Stimulated activated effector memory CD8-positive, alpha-beta T cell treated with anti-CD3 and anti-CD28 coated beads, Interleukin-12 subunit alpha, Interleukin-12 subunit beta, amount 100 ng/mL, for 72 hours (primary cell): Measurements from ENCODE around the gene PKD2.
"Not testable (repeated sequence)": the region's sequence is repeated elsewhere in the genome, so short reads cannot be mapped to it uniquely, and the experiment has no call there.

ENCODE experiments used
- ATAC-seq: fragments of 150-1000 bp; cut with Tn5 transposase; 2 replicates; pipeline ENCODE4 v1.10.0; 2021
- DNase-seq, 2 donors: peaks; one replicate each; pipeline ENCODE4 v3.0.0; 2021 to 2022; ENCODE audit warnings: low spot score in 2 of 2
- H3K27ac Mint-ChIP-seq: one replicate; pipeline ENCODE4 v1.8.0; 2022; ENCODE audit warnings: mild to moderate bottlenecking, mixed read lengths
- H3K36me3 Mint-ChIP-seq: one replicate; pipeline ENCODE4 v1.8.0; 2022; ENCODE audit warnings: mild to moderate bottlenecking, mixed read lengths
- H3K4me1 Mint-ChIP-seq: one replicate; pipeline ENCODE4 v1.8.0; 2022; ENCODE audit warnings: mixed read lengths
- H3K4me3 Mint-ChIP-seq: one replicate; pipeline ENCODE4 v1.8.0; 2022; ENCODE audit warnings: mild to moderate bottlenecking, mixed read lengths
- H3K9me3 Mint-ChIP-seq: one replicate; pipeline ENCODE4 v1.8.0; 2022; ENCODE audit warnings: mixed read lengths

The PKD2 gene

DNA sequence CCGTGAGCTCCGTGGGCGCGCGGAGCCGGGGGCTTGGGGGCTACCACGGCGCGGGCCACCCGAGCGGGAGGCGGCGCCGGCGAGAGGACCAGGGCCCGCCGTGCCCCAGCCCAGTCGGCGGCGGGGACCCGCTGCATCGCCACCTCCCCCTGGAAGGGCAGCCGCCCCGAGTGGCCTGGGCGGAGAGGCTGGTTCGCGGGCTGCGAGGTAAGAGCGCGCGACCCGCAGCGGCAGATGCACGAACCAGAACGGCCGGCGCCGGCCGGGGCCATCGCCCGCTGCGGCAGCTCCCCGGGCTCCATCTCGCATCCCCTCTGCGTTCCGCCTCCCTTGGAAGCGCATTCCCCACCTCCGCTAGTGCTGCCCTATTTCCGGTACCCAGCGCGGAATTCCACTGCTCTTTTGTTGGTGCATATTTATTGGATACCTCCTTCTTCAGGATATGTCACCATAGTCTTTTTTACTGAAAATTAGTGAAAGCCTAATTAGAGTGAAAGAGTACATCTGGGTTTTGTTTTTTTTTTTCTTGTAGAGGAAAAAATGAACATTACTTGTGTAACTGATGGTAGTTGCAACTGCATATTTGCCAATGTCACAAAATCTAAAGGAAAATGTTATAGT lies 797 bp downstream of the PKD2 start:
- H3K9me3 Mint-ChIP-seq: no peaks in the 10 kb centered on the region
- H3K4me3 Mint-ChIP-seq: peak overlapping the region; percentile 83
- peak; percentile 51 for ATAC-seq
- H3K36me3 Mint-ChIP-seq: peaks cover 8% of the 10 kb centered on the region
- H3K4me1 Mint-ChIP-seq: peaks cover 32% of the 10 kb centered on the region
- DNase-seq: peak in 1 of 2 donors; percentile 7
- peak overlapping the region; percentile 58 for H3K27ac Mint-ChIP-seq

DNA sequence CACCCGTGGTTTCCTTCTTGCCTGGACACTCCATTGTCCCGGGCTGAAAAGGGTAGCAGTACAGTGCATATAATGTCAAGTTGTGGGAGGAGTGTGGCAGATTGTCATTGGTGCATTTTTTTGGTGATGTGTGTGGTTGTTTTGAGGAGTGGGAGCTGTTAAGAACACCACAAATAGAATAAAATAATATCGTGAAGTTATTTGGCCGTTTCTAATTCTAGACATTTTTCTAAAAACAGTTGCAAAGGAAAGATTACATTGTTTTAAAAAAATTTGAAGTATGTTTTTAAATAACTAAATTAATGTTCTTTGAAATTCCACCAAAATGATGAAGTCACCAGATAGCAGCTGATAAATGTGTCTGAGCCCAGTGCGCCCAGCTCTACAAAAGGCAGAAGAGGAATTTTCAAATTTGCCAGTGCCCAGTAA lies 1.3 kb downstream of the PKD2 start:
- DNase-seq (peak in 1 of 2 donors; percentile 46), ATAC-seq (no peak)
- Mint-ChIP-seq H3K9me3 (no peaks in the 10 kb centered on the region), H3K27ac (peak overlapping the region; percentile 58), H3K4me3 (peak overlapping the region; percentile 83), H3K36me3 (peaks cover 12% of the 10 kb centered on the region), H3K4me1 (peaks cover 37% of the 10 kb centered on the region)

DNA sequence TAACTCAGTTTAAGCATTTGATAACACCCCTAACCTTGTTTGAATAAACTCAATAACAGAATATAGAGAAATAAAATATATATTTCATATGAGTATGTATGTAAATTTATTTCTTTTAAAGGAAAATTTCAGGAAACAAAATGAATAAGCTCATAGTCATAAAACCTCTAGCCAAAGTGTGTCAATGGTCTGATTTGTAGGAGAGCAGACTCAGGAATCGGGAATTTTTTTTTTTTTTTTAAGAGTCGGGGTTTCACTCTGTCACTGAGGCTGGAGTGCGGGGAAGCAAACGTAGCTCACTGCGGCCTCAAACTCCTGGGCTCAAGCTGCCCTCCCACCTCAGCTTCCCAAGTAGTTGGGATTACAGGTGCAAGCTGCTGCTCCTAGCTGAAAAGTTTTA lies 2.4 kb downstream of the PKD2 start:
- ATAC-seq (no peak), DNase-seq (no peak)
- H3K27ac Mint-ChIP-seq: no peak overlapping the region
- peaks cover 41% of the 10 kb centered on the region for H3K4me1 Mint-ChIP-seq
- H3K4me3 Mint-ChIP-seq: no peak overlapping the region
- H3K36me3 Mint-ChIP-seq: peaks cover 17% of the 10 kb centered on the region
- H3K9me3 Mint-ChIP-seq: no peaks in the 10 kb centered on the region

DNA sequence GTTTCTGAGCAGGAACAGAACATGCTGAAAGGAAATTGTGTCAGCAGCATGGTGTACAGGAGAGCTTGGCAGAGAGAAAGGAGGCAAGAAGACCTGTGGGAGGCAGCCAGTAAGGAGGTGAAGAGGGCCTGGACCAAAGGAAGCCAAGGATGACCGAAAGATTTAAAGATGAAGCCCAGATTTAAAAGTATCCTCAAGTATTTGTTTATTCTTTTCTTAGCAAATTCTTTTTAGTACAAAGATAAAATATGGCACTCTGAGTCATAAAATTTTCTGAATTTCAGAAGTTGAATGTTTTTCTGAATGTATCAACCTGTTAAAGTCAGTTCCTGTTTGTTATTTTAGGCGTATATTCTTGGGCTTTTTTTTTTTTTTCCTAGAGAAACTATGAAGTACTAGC lies 3.5 kb downstream of the PKD2 start:
- peaks cover 41% of the 10 kb centered on the region for H3K4me1 Mint-ChIP-seq
- DNase-seq: no peak
- no peak overlapping the region for H3K4me3 Mint-ChIP-seq
- peaks cover 17% of the 10 kb centered on the region for H3K36me3 Mint-ChIP-seq
- ATAC-seq: no peak
- H3K27ac Mint-ChIP-seq: no peak overlapping the region
- H3K9me3 Mint-ChIP-seq: no peaks in the 10 kb centered on the region

DNA sequence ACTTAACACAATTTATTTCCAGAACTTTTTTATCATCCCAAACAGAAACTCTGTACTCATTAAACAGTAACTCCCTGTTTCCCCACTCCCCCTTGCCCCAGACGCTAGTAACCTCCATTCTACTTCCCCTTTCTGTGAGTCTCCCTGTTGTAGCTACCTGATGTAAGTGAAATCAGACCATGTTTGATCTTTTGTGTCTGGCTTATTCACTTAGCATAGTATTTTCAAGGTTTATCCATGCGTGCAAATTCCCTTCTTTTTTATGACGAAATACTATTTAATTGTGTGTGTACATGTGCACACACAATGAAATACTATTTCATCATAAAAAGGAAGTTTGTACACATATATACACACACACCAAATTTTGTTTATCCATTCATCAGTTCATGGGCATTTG lies 5.2 kb downstream of the PKD2 start:
- peaks cover 38% of the 10 kb centered on the region for H3K4me1 Mint-ChIP-seq
- no peak overlapping the region for H3K27ac Mint-ChIP-seq

DNA sequence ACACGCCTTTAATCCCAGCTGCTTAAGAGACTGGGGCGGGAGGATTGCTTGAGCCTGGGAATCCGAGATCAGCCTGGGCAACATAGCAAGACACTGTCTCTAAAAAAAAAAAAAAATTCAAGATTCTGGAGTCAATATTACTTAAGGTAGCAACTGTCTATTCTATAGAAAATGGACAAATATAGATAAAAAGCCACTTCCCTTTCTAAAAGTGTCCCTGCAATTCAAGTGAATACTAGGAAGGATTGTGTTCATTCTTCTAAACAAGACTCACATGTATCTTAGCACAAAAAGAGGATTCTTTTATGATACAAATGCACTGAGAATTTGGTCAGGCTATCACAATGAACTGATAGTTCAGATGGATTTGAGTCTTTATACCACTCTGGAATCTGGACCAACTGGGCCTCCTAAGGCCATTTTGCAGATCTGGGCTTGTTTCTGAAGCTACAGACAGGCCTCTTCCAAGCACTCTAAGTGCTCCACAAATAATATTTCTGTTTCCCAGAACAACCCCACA lies 7.0 kb downstream of the PKD2 start:
- Mint-ChIP-seq H3K4me3 (no peak overlapping the region), H3K9me3 (no peaks in the 10 kb centered on the region), H3K27ac (no peak overlapping the region), H3K36me3 (peaks cover 15% of the 10 kb centered on the region), H3K4me1 (peaks cover 31% of the 10 kb centered on the region)
- ATAC-seq: no peak
- peak in 1 of 2 donors; percentile 13 for DNase-seq

More for the DNA sequence above, 5.2 kb downstream of the PKD2 start:
- DNase-seq (no peak), ATAC-seq (no peak)
- Mint-ChIP-seq H3K36me3 (peaks cover 21% of the 10 kb centered on the region), H3K9me3 (no peaks in the 10 kb centered on the region), H3K4me3 (no peak overlapping the region)

DNA sequence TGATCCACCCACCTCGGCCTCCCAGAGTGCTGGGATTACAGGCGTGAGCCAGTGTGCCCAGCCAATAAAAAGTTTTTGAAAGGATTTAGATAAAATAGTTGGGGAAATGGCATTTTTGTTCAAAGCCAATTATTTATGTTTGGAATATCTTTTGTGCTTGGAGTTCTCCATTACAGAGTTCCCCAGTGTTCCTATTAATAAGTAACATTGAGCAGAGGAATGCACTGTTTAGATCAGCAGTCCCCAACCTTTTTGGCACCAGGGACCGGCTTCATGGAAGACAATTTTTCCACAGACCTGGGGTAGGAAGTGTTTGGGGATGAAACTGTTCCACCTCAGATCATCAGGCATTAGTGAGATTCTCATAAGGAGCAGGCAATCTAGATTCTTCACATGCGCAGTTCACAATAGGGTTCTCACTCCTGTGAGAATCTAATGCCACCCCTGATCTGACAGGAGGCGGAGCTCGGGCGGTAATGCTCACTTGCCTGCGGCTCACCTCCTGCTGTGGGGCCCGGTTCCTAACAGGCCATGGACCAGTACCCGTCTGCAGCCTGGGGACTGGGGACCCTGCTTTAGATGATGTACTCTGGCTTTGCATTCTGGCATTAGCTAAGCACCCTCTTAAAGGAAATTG lies 8.3 kb downstream of the PKD2 start:
- Mint-ChIP-seq H3K4me1 (peaks cover 28% of the 10 kb centered on the region), H3K36me3 (peaks cover 26% of the 10 kb centered on the region), H3K4me3 (no peak overlapping the region), H3K9me3 (no peaks in the 10 kb centered on the region), H3K27ac (no peak overlapping the region)
- ATAC-seq (no peak), DNase-seq (peak in 1 of 2 donors; percentile 37)

DNA sequence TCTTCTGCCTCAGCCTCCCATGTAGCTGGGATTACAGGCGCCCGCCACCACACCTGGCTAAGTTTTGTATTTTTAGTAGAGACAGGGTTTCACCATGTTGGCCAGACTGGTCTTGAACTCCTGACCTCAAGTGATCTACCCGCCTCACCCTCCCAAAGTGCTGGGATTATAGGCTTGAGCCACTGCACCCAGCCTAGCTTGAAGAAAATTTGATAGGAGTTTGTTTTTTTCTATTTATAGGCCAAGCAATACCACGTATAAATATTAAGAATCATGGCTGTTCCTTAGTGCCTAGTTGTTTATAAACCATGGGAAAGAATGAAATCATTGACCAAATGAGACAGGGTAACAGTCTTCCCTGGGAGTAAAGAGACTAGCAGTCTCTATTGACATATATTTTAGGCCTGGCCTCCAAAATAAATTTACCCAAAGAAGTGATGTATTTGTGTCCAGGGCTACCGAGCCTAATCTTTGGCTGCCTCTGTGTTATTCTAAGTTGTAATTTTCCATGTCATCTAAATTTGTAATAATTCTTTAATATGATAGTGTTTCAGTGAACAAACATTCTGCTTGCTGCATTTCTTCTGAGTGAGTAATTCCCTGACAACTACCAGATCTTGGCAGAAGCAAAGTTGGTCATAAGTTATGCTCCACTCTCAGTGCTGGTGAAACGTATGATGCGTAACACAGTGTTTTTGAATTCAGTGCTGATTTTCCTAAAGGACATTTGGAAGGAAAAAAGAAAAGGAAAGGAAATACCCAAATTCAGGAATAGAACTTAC lies 10.3 kb downstream of the PKD2 start:
- ATAC-seq (no peak), DNase-seq (peak in 1 of 2 donors; percentile 4)
- Mint-ChIP-seq H3K4me1 (peaks cover 21% of the 10 kb centered on the region), H3K36me3 (peaks cover 37% of the 10 kb centered on the region), H3K9me3 (no peaks in the 10 kb centered on the region), H3K4me3 (no peak overlapping the region), H3K27ac (no peak overlapping the region)

DNA sequence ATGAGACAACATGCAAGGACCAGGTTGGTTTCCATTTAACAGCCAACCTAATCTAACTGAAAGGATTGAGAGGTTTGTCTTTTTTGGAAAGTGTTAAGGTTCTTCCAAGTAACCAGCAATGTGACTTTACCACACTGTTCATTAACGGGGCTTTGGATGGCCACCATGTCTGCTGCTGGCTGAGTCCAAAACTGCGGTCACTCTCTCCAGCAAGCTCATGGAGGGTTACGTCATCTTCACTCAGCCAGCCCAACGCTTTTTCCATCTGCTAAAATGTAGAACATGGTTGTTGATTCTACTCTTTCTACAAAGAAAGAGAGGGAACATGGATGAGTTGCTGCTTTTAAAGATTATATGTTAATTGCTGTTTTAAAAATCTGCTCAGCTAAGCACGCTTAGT lies 11.0 kb downstream of the PKD2 start:
- Mint-ChIP-seq H3K4me3 (no peak overlapping the region), H3K4me1 (peaks cover 13% of the 10 kb centered on the region), H3K27ac (no peak overlapping the region), H3K36me3 (peaks cover 33% of the 10 kb centered on the region), H3K9me3 (no peaks in the 10 kb centered on the region)
- peak in 1 of 2 donors; percentile 10 for DNase-seq
- no peak for ATAC-seq

DNA sequence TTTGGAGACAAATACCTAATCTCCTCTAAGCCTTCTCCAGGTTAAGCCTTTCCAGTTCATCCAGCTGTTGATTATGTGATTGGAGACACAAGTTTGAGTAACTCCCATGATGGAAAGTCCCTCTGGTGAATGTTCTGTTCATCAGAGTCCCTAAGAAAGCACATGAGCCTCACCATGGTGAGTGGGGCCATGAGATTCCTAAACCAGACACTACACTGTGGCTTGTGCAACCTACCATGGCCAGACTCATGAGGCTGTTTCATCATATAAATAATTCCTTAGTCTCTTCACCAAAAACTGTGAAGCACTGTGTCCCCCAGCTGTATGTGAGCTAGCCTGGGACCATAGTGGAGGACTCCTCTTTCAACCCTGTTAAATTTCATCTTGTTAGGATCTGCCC lies 14.4 kb downstream of the PKD2 start:
- no peaks in the 10 kb centered on the region for H3K4me1 Mint-ChIP-seq
- H3K4me3 Mint-ChIP-seq: no peak overlapping the region
- peaks cover 22% of the 10 kb centered on the region for H3K36me3 Mint-ChIP-seq
- ATAC-seq (no peak), DNase-seq (peak in 1 of 2 donors; percentile 33)
- peaks cover 8% of the 10 kb centered on the region for H3K9me3 Mint-ChIP-seq
- H3K27ac Mint-ChIP-seq: no peak overlapping the region

DNA sequence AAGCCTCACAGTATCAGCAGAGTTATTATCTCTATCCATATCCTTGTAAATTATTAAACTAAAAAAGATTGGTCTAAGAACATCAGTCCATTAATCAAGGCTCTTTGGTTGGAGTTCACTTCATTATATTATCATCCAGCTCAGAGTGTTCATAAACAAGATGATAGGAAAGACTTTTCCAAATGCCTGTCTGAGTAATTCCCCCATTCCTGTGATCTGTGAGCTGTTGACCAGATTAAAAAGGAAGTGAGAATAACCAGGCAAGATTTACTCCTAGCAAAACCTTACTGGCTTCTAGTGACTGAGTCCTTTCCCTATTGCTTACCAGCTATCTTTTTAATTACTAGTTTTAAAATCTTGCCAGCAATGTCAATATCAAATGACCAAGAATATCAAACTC lies 14.9 kb downstream of the PKD2 start:
- no peak for ATAC-seq
- Mint-ChIP-seq H3K4me1 (peaks cover 2% of the 10 kb centered on the region), H3K27ac (no peak overlapping the region), H3K4me3 (no peak overlapping the region), H3K9me3 (peaks cover 8% of the 10 kb centered on the region), H3K36me3 (peaks cover 22% of the 10 kb centered on the region)
- no peak for DNase-seq

DNA sequence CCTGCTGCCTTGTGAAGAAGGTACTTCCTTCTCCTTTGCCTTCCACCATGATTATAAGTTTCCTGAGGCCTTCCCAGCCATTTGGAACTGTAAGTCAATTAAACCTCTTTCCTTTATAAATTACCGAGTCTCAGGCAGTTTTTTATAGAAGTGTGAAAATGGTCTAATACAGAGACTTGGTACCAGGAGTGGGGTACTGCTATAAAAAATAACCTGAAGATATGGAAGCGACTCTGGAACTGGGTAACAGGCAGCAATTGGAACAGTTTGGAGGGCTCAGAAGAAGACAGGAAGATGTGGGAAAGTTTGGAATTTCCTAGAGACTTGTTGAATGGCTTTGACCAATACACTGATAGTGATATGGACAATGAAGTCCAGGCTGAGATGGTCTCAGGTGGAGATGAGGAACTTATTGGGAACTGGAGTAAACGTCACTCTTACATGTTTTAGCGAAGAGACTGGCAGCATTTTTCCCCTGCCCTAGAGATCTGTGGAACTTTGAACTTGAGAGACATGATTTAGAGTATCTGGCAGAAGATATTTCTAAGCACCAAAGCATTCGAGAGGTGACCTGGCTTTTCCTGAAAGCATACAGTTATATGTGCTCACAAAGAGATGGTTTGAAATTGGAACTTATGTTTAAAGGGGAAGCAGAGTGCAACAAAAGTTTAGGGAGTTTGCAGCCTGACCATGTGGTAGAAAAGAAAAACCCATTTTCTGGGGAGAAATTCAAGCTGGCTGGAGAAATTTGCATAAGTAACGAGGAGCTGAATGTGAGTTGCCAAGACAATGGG lies 18.6 kb downstream of the PKD2 start:
- not testable (repeated sequence) for H3K9me3 Mint-ChIP-seq, H3K4me3 Mint-ChIP-seq, H3K27ac Mint-ChIP-seq, H3K36me3 Mint-ChIP-seq, DNase-seq, ATAC-seq
- peaks cover 24% of the 10 kb centered on the region for H3K4me1 Mint-ChIP-seq

DNA sequence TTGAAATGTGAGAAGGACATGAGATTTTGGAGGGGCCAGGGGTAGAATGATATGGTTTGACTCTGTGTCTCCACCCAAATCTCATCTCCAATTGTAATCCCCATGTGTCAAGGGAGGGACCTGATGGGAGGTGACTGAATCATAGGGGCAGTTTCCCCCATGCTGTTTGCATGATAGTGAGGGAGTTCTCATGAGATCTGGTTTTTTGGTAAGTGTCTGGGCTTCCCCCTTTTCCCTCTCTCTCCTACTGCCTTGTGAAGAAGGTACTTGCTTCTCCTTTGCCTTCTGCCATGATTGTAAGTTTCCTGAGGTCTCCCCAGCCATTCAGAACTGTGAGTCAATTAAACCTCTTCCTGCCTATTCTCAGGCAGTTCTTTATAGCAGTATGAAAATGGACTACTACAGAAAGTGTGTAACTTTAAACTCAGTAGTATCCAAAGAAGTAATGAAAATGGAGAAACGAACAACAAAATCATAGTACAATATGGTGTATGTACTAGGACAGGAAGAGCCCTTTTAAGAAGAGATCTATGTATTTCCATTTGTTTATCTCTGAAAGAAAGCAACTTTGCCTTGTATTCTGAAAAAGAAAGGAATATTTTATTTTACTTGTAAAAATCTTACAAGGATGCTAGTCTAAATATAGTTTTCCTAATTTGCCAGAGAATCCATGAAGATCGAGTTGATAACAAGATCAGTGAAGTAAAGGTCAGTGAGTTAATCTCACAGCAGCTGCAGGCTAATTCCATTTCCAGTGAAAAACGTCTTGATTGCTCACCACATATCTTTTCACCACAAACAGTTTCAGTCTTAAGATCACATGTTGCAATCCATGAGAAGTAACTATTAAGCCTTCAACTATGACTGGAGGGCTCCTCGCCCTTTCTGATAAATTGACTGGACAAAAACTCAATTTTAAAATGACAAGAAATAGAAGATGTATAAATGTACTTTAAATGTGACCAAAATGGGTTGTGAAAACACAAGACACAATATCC lies 20.5 kb downstream of the PKD2 start:
- DNase-seq (no peak), ATAC-seq (peak; percentile 79)
- H3K36me3 Mint-ChIP-seq: no peaks in the 10 kb centered on the region

DNA sequence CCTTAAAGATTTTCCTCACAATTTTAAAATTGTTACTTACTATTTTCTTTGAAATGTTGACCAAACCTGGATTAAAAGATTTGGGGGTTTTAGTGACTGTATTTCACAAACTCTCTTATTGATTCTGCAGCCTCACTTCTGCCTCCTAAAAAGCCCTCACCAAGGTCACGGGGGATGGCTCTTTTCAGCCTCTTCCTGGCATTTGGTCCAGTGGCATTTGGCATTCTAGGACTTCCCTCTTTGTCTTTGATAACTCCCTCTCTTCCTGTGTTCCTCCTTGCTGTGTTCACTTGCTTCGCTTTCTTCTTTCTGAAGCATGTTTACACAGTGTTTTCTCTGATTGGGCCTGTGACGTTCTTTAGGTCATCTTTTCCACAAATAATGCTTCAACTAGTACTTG lies 21.5 kb downstream of the PKD2 start:
- Mint-ChIP-seq H3K4me1 (peaks cover 24% of the 10 kb centered on the region), H3K36me3 (no peaks in the 10 kb centered on the region), H3K4me3 (no peak overlapping the region), H3K27ac (peak overlapping the region; percentile 26), H3K9me3 (peaks cover 8% of the 10 kb centered on the region)
- no peak for DNase-seq
- ATAC-seq: no peak

More for the DNA sequence above, 20.5 kb downstream of the PKD2 start:
- Mint-ChIP-seq H3K9me3 (peaks cover 8% of the 10 kb centered on the region), H3K27ac (peak overlapping the region; percentile 26), H3K4me1 (peaks cover 24% of the 10 kb centered on the region), H3K4me3 (no peak overlapping the region)
